ENCODE data around the gene MYL5. TPM values are rescaled to one million over a fixed set of nuclear protein-coding genes. Genes with fewer than 3 reads are reported as not detected.

The MYL5 gene
- total RNA-seq, 1 donor from 2014 or later = 24.6 TPM

GRCh38 chr4:653831-654502, 20.4 kb upstream of the MYL5 start:
- ChIA-PET CTCF (no interaction called here), POLR2A (no interaction called here)
- Mint-ChIP-seq H3K4me1 (no peaks in the 10 kb centered on the region), H3K27me3 (peaks cover 5% of the 10 kb centered on the region), H3K4me3 (no peak overlapping the region), H3K27ac (no peak overlapping the region), H3K36me3 (ENCODE audit: low read depth) (no peaks in the 10 kb centered on the region), H3K9me3 (no peaks in the 10 kb centered on the region)
- TF ChIP-seq, protein P1, sequence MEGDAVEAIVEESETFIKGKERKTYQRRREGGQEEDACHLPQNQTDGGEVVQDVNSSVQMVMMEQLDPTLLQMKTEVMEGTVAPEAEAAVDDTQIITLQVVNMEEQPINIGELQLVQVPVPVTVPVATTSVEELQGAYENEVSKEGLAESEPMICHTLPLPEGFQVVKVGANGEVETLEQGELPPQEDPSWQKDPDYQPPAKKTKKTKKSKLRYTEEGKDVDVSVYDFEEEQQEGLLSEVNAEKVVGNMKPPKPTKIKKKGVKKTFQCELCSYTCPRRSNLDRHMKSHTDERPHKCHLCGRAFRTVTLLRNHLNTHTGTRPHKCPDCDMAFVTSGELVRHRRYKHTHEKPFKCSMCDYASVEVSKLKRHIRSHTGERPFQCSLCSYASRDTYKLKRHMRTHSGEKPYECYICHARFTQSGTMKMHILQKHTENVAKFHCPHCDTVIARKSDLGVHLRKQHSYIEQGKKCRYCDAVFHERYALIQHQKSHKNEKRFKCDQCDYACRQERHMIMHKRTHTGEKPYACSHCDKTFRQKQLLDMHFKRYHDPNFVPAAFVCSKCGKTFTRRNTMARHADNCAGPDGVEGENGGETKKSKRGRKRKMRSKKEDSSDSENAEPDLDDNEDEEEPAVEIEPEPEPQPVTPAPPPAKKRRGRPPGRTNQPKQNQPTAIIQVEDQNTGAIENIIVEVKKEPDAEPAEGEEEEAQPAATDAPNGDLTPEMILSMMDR (IDR thresholded peaks at IDR 0.05) = no peak
- intact Hi-C loops (cut with micrococcal nuclease) = no loop called here
- DNase-seq (no peak), ATAC-seq (ENCODE audit: low read depth) (no peak)

GRCh38 chr4:654503-654845, 19.9 kb upstream of the MYL5 start:
- intact Hi-C loops (cut with micrococcal nuclease) = no loop called here
- no peaks in the 10 kb centered on the region for H3K4me1 Mint-ChIP-seq
- no peaks in the 10 kb centered on the region for H3K9me3 Mint-ChIP-seq
- CTCF ChIA-PET = no interaction called here
- POLR2A ChIA-PET = no interaction called here
- no peak overlapping the region for H3K4me3 Mint-ChIP-seq
- no peak overlapping the region for H3K27ac Mint-ChIP-seq
- no peak for DNase-seq
- TF ChIP-seq, protein P1 (IDR thresholded peaks at IDR 0.05) = no peak
- no peaks in the 10 kb centered on the region for H3K36me3 Mint-ChIP-seq (ENCODE audit: low read depth)
- ATAC-seq (ENCODE audit: low read depth) = no peak
- H3K27me3 Mint-ChIP-seq = peaks cover 5% of the 10 kb centered on the region

DNA sequence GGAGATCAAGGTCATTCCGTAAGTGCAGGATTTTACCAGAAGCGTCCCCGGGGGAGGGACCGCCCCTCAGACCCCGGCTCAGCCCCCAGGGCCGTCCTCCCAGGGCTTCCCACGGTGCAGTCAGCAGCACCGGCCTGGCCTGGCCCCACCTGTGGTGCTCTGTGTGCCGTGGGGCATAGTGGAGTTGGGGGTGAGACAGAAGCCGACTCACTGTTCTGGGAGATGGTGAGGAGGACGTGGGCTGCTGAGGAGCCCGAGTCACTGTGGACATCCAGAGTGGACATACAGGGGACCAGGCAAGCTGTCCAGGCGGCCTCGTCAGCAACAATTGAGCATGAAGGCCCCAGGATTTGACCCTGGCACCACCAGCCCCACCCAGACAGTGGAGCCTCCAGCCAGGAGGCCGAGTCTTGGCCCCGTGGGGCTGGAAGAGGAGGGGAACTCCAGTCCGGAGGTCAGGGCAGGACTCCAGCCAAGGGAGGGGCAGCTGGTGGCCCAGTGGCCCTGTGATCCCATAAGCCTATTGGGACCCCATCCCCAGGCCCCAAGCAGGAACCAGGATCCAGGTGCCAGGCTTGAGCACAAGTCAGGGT, 19.4 kb upstream of the MYL5 start:
- TF ChIP-seq, protein P1 (IDR thresholded peaks at IDR 0.05) = no peak
- ChIA-PET CTCF (no interaction called here), POLR2A (no interaction called here)
- Mint-ChIP-seq H3K27ac (no peak overlapping the region), H3K4me3 (no peak overlapping the region), H3K27me3 (peaks cover 5% of the 10 kb centered on the region), H3K4me1 (no peaks in the 10 kb centered on the region), H3K36me3 (ENCODE audit: low read depth) (peaks cover 2% of the 10 kb centered on the region), H3K9me3 (no peaks in the 10 kb centered on the region)
- ATAC-seq (ENCODE audit: low read depth) (no peak), DNase-seq (no peak)
- intact Hi-C loops (cut with micrococcal nuclease) = no loop called here

- ChIA-PET POLR2A (no interaction called here), CTCF (no interaction called here)
- Mint-ChIP-seq H3K36me3 (ENCODE audit: low read depth) (peaks cover 5% of the 10 kb centered on the region), H3K4me1 (no peaks in the 10 kb centered on the region), H3K27ac (no peak overlapping the region), H3K27me3 (peaks cover 2% of the 10 kb centered on the region), H3K9me3 (no peaks in the 10 kb centered on the region), H3K4me3 (no peak overlapping the region)
- TF ChIP-seq, protein P1 (IDR thresholded peaks at IDR 0.05) = no peak
- no peak for ATAC-seq (ENCODE audit: low read depth)
- intact Hi-C loops (cut with micrococcal nuclease) = no loop called here
- DNase-seq = no peak
These were observed 18.7 kb upstream of the MYL5 start for GRCh38 chr4:655464-656151.

DNA sequence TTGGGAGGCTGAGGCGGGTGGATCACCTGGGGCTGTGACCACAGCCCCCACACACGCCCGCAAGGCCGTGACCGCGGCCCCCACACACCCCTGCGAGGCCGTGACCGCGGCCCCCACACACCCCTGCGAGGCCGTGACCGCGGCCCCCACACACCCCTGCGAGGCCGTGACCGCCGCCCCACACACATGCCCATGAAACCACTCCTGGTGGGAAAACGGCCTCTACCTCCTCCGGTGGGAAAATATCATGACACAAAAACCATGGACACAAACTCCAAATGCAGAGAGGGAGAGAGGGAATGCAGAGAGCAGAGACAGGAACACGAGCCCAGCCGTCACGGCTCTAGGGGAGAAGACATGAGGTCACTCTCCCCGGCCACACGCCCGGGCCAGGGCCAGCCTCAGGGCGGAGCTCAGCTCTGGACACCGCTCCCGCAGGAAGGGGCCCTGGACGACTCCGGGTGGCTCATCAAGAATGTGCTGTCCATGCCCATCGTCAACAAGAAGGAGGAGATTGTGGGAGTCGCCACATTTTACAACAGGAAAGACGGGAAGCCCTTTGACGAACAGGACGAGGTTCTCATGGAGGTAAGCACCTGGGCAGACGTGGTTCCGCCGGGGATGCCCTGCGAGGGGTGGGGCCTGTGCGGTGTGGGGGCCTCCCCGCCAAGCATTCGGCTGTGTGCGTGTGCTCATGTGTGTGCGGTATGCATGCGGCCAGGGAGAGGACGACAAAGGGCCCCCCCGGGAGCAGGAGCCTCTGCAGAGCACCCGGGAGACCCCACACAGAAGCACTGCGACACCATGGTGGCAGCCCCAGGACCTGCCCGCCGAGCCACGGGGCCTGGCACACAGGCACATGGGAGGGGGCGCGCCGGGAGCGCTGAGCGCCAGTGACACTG, 17.7 kb upstream of the MYL5 start:
- ChIA-PET POLR2A (no interaction called here), CTCF (no interaction called here)
- intact Hi-C loops (cut with micrococcal nuclease) = no loop called here
- no peaks in the 10 kb centered on the region for H3K9me3 Mint-ChIP-seq
- H3K27ac Mint-ChIP-seq = no peak overlapping the region
- H3K36me3 Mint-ChIP-seq (ENCODE audit: low read depth) = peaks cover 11% of the 10 kb centered on the region
- TF ChIP-seq, protein P1 (IDR thresholded peaks at IDR 0.05) = no peak
- H3K27me3 Mint-ChIP-seq = no peaks in the 10 kb centered on the region
- ATAC-seq (ENCODE audit: low read depth) = no peak
- no peak overlapping the region for H3K4me3 Mint-ChIP-seq
- no peak for DNase-seq
- no peaks in the 10 kb centered on the region for H3K4me1 Mint-ChIP-seq

Data from activated B cell treated with CpG ODN at 0.5 μM for 24 hours (primary cell).